Thyroid gland (tissue), 4 donors: ENCODE measurements around the gene KRT33A. TPM values are rescaled to one million over a fixed set of nuclear protein-coding genes. Genes with fewer than 3 reads are reported as not detected.

ENCODE experiments used
- DNase-seq, 2 donors: peaks; one replicate each; pipeline ENCODE4 v3.0.0-alpha.2; 2019
- H3K27ac ChIP-seq, 3 donors: fragments of 200-600 bp; sonication (generic); 1 replicate in 2 of 3; 2 replicates in 1 of 3; pipeline ENCODE4 v1.5.1; 2016 to 2019; ENCODE audit warnings: mild to moderate bottlenecking in 1 of 3, moderate library complexity in 1 of 3
- H3K27me3 ChIP-seq: fragments of 200-600 bp; sonication (generic); one replicate; pipeline ENCODE4 v1.5.1; 2019
- H3K36me3 ChIP-seq, 2 donors: fragments of 200-600 bp; sonication (generic); one replicate each; pipeline ENCODE4 v1.5.1; 2016 to 2019
- H3K4me1 ChIP-seq, 2 donors: fragments of 200-600 bp; sonication (generic); one replicate each; pipeline ENCODE4 v1.5.1; 2017 to 2019
- H3K4me3 ChIP-seq, 3 donors: fragments of 200-600 bp; sonication (generic); replicated peaks in 1 of 3; 1 replicate in 2 of 3; 2 replicates in 1 of 3; pipeline ENCODE4 v1.5.1; 2016; ENCODE audit warnings: mild to moderate bottlenecking in 1 of 3
- H3K9me3 ChIP-seq: fragments of 200-600 bp; sonication (generic); one replicate; pipeline ENCODE4 v1.5.1; 2017
- CTCF ChIP-seq, 6 experiments: fragments of 200-600 bp in 3 of 6; fragments of 450-650 bp in 3 of 6; sonication (generic) in 3 of 6; IDR thresholded peaks; one replicate each; pipeline ENCODE4 v1.5.1; 2016 to 2019; ENCODE audit warnings: antibody characterized with exemption in 6 of 6, mild to moderate bottlenecking in 2 of 6, inconsistent platforms in 1 of 6, moderate library complexity in 1 of 6
- POLR2A ChIP-seq, 2 donors: fragments of 450-650 bp; IDR thresholded peaks; one replicate each; pipeline ENCODE4 v1.6.1; 2017; ENCODE audit warnings: antibody characterized with exemption in 2 of 2, mild to moderate bottlenecking in 2 of 2, moderate library complexity in 1 of 2
- WGBS, 2 donors: methylation state at CpG; one replicate each; pipeline ENCODE4 v1.1.5; 2017; 5-methylcytosine and 5-hydroxymethylcytosine counted together
- intact Hi-C: fragments of 100-400 bp; cut with DNase I; formaldehyde crosslinking; loops from one replicate; pipeline ENCODE4 v1.15.1; 2023
- total RNA-seq, 4 donors: library from RNA; depleted of rRNA; stranded (reverse); fragments of >200 nt; gene quantifications; one replicate each; pipeline ENCODE4 v1.2.3, GENCODE V29; 2016

KRT33A gene
- total RNA-seq, 4 donors from 2014 or later, result not detected

- no peaks in the 10 kb centered on the region for H3K36me3 ChIP-seq
- H3K27me3 ChIP-seq, result no peaks in the 10 kb centered on the region
- intact Hi-C loops, result no loop called here
- TF ChIP-seq POLR2A (IDR thresholded peaks at IDR 0.05) (no peak), CTCF (IDR thresholded peaks at IDR 0.05) (no peak)
- DNase-seq, result no peak
- H3K4me3 ChIP-seq, result no peak overlapping the region
- WGBS, 2 donors, result 45 to 60% methylated on average over 3 of the region's 3 CpGs
- H3K4me1 ChIP-seq, result no peaks in the 10 kb centered on the region
- H3K9me3 ChIP-seq, result no peaks in the 10 kb centered on the region
- H3K27ac ChIP-seq, result no peak overlapping the region
Observed at GRCh38 chr17:41340494-41340893, 10.1 kb downstream of the KRT33A start.

DNA sequence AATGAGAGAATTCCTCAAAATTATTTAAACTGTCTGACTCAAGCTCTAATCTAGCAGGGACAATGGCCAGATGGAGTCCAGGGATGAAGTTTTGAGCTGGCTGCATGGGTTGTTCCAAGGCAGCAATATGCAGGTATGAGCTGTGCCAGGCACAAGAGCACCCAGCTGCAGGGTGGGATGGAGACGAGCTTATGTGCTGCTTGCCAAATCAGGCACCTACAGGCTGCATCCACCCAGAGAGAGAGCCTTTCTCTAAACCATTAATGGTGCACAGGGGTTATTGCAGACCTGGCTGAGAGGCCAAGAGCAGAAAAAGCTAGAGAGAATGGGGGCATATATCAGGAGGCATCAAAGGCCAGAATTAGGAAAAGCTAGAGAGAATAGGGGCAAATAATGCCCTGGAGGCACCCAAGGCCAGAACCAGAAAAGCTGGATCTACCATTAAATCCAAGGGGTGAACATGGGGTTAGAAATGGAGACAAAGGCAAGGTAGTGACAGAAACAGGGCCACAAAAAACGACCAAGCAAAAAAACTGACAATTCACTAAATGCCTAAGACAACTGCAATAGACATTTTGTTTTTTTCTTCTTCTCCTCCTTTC, 11.0 kb downstream of the KRT33A start:
- intact Hi-C loops, result no loop called here
- H3K4me3 ChIP-seq, result no peak overlapping the region
- 51 to 55% methylated on average over 2 of the region's 2 CpGs for WGBS, 2 donors
- no peak for DNase-seq
- no peaks in the 10 kb centered on the region for H3K36me3 ChIP-seq
- H3K27me3 ChIP-seq, result no peaks in the 10 kb centered on the region
- no peaks in the 10 kb centered on the region for H3K9me3 ChIP-seq
- no peak overlapping the region for H3K27ac ChIP-seq
- H3K4me1 ChIP-seq, result no peaks in the 10 kb centered on the region
- TF ChIP-seq CTCF (IDR thresholded peaks at IDR 0.05) (no peak), POLR2A (IDR thresholded peaks at IDR 0.05) (no peak)

GRCh38 chr17:41338961-41339485, 11.6 kb downstream of the KRT33A start:
- 29 to 33% methylated on average over 5 of the region's 5 CpGs for WGBS, 2 donors
- no peaks in the 10 kb centered on the region for H3K9me3 ChIP-seq
- H3K27ac ChIP-seq, result no peak overlapping the region
- H3K4me3 ChIP-seq, result no peak overlapping the region
- TF ChIP-seq CTCF (IDR thresholded peaks at IDR 0.05), result no peak
- no peak for TF ChIP-seq POLR2A (IDR thresholded peaks at IDR 0.05)
- intact Hi-C loops, result no loop called here
- no peaks in the 10 kb centered on the region for H3K36me3 ChIP-seq
- peak; percentile 8 to 12 for DNase-seq
- H3K27me3 ChIP-seq, result no peaks in the 10 kb centered on the region
- no peaks in the 10 kb centered on the region for H3K4me1 ChIP-seq

GRCh38 chr17:41335747-41336146, 14.9 kb downstream of the KRT33A start:
- 93% methylated on average over 1 of the region's 1 CpG for WGBS, 2 donors
- H3K27me3 ChIP-seq, result no peaks in the 10 kb centered on the region
- H3K4me1 ChIP-seq, result no peaks in the 10 kb centered on the region
- H3K27ac ChIP-seq, result no peak overlapping the region
- no peaks in the 10 kb centered on the region for H3K36me3 ChIP-seq
- DNase-seq, result no peak
- no peak overlapping the region for H3K4me3 ChIP-seq
- TF ChIP-seq POLR2A (IDR thresholded peaks at IDR 0.05), result no peak
- no peaks in the 10 kb centered on the region for H3K9me3 ChIP-seq
- intact Hi-C loops, result no loop called here

DNA sequence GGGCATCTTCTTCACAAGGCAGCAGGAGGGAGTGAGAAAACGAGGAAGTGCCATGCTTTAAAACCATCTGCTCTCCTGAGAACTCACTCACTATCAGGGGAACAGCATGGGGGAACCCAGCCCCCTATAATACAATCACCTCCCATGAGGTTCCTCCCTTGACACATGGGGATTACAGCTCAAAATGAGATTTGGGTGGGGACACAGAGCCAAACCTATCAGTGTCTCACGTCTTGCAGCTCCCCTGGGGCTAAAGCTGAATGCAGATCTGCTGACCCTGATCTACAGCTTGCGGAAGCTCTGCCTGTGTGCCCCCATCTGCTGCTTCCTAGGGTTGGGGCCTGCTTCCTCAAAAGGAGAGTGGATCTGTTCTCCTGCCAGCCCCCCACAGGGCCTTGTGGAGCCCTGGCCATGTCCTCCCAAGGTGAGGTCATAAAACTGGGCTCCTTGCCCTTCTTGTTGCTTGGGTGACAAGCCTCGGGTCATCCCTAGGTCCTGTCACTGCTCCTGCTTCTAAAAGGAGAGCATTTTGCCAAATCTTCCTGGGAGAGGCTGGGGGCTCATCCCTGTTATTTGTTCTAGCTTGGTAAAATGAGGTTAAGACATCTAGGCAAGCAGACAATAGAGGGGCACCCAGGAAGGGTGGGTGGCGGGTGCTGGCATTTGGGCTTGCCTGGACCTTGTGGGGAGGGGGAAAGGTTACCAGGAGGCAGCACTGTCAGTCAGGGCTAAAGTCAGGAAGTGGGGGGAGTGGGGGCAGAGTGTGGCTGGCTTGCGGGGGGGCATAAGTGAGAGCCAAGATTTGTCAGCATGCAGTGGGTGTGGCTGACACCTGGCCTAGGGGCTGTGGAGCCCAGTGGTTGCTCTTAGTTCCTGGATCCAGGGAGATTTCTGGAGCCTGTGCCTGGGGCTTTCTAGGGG, 16.0 kb downstream of the KRT33A start:
- Histone ChIP-seq H3K27ac (no peak overlapping the region), H3K4me1 (no peaks in the 10 kb centered on the region), H3K9me3 (no peaks in the 10 kb centered on the region), H3K27me3 (no peaks in the 10 kb centered on the region), H3K36me3 (no peaks in the 10 kb centered on the region), H3K4me3 (no peak overlapping the region)
- DNase-seq, result no peak
- intact Hi-C loops, result no loop called here
- WGBS, 2 donors, result 81 to 90% methylated on average over 5 to 6 of the region's 6 CpGs
- TF ChIP-seq POLR2A (IDR thresholded peaks at IDR 0.05), result no peak
- no peak for TF ChIP-seq CTCF (IDR thresholded peaks at IDR 0.05)
